HG03460 (cell line): ENCODE results near the gene LINC01488.

Experiments
- ATAC-seq: cut with Tn5 transposase; IDR thresholded peaks from one replicate; pipeline ENCODE4 v1.9.1; 2021; ENCODE audit not compliant: unreplicated experiment

LINC01488 gene

GRCh38 chr11:69490516-69490915 is 9.1 kb downstream of the LINC01488 start:
- ATAC-seq = no peak

GRCh38 chr11:69491071-69492031 is 9.9 kb downstream of the LINC01488 start:
- ATAC-seq = no peak

GRCh38 chr11:69492201-69492991 is 10.9 kb downstream of the LINC01488 start:
- no peak for ATAC-seq

GRCh38 chr11:69493931-69494821 is 12.7 kb downstream of the LINC01488 start:
- ATAC-seq = no peak

GRCh38 chr11:69494851-69495250 is 13.4 kb downstream of the LINC01488 start:
- no peak for ATAC-seq

- ATAC-seq = no peak
Measured at GRCh38 chr11:69495441-69496201, 14.2 kb downstream of the LINC01488 start.

GRCh38 chr11:69496202-69496557 is 14.7 kb downstream of the LINC01488 start:
- no peak for ATAC-seq

- no peak for ATAC-seq
Measured at GRCh38 chr11:69496631-69497220, 15.3 kb downstream of the LINC01488 start.

GRCh38 chr11:69497221-69497787 is 15.8 kb downstream of the LINC01488 start:
- no peak for ATAC-seq

- ATAC-seq = no peak
Measured at GRCh38 chr11:69498614-69499175, 17.2 kb downstream of the LINC01488 start.

- no peak for ATAC-seq
Measured at GRCh38 chr11:69499186-69499917, 17.9 kb downstream of the LINC01488 start.

- no peak for ATAC-seq
Measured at GRCh38 chr11:69499918-69500284, 18.4 kb downstream of the LINC01488 start.

- ATAC-seq = no peak
Measured at GRCh38 chr11:69500285-69501120, 19.0 kb downstream of the LINC01488 start.

- no peak for ATAC-seq
Measured at GRCh38 chr11:69501121-69501489, 19.6 kb downstream of the LINC01488 start.

- ATAC-seq = no peak
Measured at GRCh38 chr11:69501891-69502860, 20.7 kb downstream of the LINC01488 start.

GRCh38 chr11:69504127-69504526 is 22.7 kb downstream of the LINC01488 start:
- no peak for ATAC-seq
